Caco-2 (cell line): ENCODE measurements around the gene PTDSS2. TPM values are rescaled to one million over a fixed set of nuclear protein-coding genes. Genes with fewer than 3 reads are reported as not detected.
A peak's percentile ranks its signal among the peaks of the same experiment; 100 is the strongest.

Experiments
- BruUV-seq: library from RNA; stranded (reverse); fragments of 400-500 nt; replicated peaks from 2 replicates; lab custom pipeline; 2021; lab: Mats Ljungman, UMichigan
- CTCF ChIA-PET: fragments of 300-600 bp; sonication (Branson Sonifier 250); formaldehyde crosslinking; loops from one replicate; lab custom pipeline; 2022; ENCODE audit warnings: antibody characterized with exemption; lab: Charles Lee
- POLR2A ChIA-PET: fragments of 300-600 bp; sonication (Branson Sonifier 250); formaldehyde crosslinking; loops from one replicate; lab custom pipeline; 2022; ENCODE audit warnings: antibody characterized with exemption; lab: Charles Lee
- DNase-seq, 2 experiments: peaks; one replicate each; pipeline versions ENCODE4 v3.0.0 to v3.0.0-alpha.2; 2020 to 2022
- H3K27me3 ChIP-seq: replicated peaks from 2 replicates; pipeline ENCODE4 v1.6.0; 2011; ENCODE audit warnings: low read length; ENCODE audit not compliant: control insufficient read depth, insufficient read depth
- H3K36me3 ChIP-seq: 2 replicates; pipeline ENCODE4 v1.5.1; 2011; ENCODE audit warnings: low read length; ENCODE audit not compliant: control insufficient read depth, insufficient read depth
- H3K4me1 ChIP-seq: fragments of 250-450 bp; sonication (Bioruptor Pico); 2 replicates; pipeline ENCODE4 v1.5.1; 2020; ENCODE audit warnings: mild to moderate bottlenecking
- H3K4me3 ChIP-seq: 2 replicates; pipeline ENCODE4 v1.5.1; 2011; ENCODE audit warnings: low read depth, mild to moderate bottlenecking, control low read depth, low read length
- H3K9me3 ChIP-seq: fragments of 250-450 bp; sonication (Bioruptor Pico); 2 replicates; pipeline ENCODE4 v1.5.1; 2020; ENCODE audit warnings: mild to moderate bottlenecking, moderate library complexity
- H3K27ac Mint-ChIP-seq: one replicate; pipeline ENCODE4 v1.8.0; 2022; ENCODE audit warnings: mixed read lengths; ENCODE audit not compliant: unreplicated experiment
- H3K27me3 Mint-ChIP-seq: one replicate; pipeline ENCODE4 v1.8.0; 2022; ENCODE audit warnings: mixed read lengths; ENCODE audit not compliant: insufficient read depth, unreplicated experiment
- H3K36me3 Mint-ChIP-seq: one replicate; pipeline ENCODE4 v1.8.0; 2022; ENCODE audit warnings: mild to moderate bottlenecking, mixed read lengths; ENCODE audit not compliant: insufficient read depth, unreplicated experiment
- H3K4me1 Mint-ChIP-seq: one replicate; pipeline ENCODE4 v1.8.0; 2022; ENCODE audit warnings: low read depth, mixed read lengths; ENCODE audit not compliant: unreplicated experiment
- H3K4me3 Mint-ChIP-seq: one replicate; pipeline ENCODE4 v1.8.0; 2022; ENCODE audit warnings: mild to moderate bottlenecking, moderate library complexity, mixed read lengths; ENCODE audit not compliant: unreplicated experiment
- H3K9me3 Mint-ChIP-seq: one replicate; pipeline ENCODE4 v1.8.0; 2022; ENCODE audit warnings: mixed read lengths; ENCODE audit not compliant: unreplicated experiment
- intact Hi-C: fragments of 100-400 bp; cut with micrococcal nuclease; formaldehyde crosslinking; loops from one replicate; pipeline ENCODE4 v1.10.0; 2022; ENCODE audit not compliant: unreplicated experiment
- total RNA-seq: library from RNA; stranded (reverse); gene quantifications from 2 replicates; pipeline ENCODE4 v1.2.3, GENCODE V29; 2022
- TF ChIP-seq, protein P1 (sequence below), 2 experiments: fragments of 200-600 bp in 1 of 2; IDR thresholded peaks; 1 replicate in 1 of 2; 2 replicates in 1 of 2; pipeline versions ENCODE4 v1.5.1 to v1.8.0; 2011 to 2022; ENCODE audit warnings: antibody characterized with exemption in 1 of 2, control low read depth in 1 of 2, inconsistent platforms in 1 of 2, low read depth in 1 of 2, low read length in 1 of 2, mild to moderate bottlenecking in 1 of 2, moderate library complexity in 1 of 2; ENCODE audit not compliant: insufficient read depth in 1 of 2, severe bottlenecking in 1 of 2, unreplicated experiment in 1 of 2

Gene PTDSS2
- total RNA-seq, 1 experiment from 2014 or later, result 44.3 TPM

DNA sequence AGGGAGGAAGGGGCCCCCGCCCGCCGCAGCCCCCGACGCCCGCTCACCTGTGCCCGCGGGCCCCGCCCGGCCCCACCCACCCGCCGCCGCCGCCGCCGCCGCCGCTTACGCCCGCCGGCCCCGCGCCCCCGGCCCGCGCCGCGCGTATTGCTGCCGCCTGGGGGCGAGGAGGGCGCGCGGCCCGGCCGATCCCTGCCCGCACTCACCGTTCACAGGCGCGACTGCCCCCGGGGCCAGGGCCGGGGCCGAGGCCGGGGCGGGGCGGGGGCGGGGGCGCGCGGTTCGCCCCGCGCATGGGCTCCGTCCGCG is 85.1 kb downstream of the PTDSS2 start:
- Mint-ChIP-seq H3K9me3 (no peaks in the 10 kb centered on the region), H3K27me3 (no peaks in the 10 kb centered on the region), H3K27ac (no peak overlapping the region), H3K36me3 (peaks cover 48% of the 10 kb centered on the region), H3K4me1 (no peaks in the 10 kb centered on the region), H3K4me3 (peak overlapping the region; percentile 88)
- peaks cover 9% of the 10 kb centered on the region; the same call in 1 of the 2 replicates for H3K4me1 ChIP-seq
- no peaks in the 10 kb centered on the region for H3K9me3 ChIP-seq
- no peak for DNase-seq
- intact Hi-C loops, result no loop called here
- BruUV-seq, result no TSS peak
- H3K4me3 ChIP-seq, result peak overlapping the region; percentile 66
- H3K36me3 ChIP-seq, result peaks cover 3% of the 10 kb centered on the region
- TF ChIP-seq, protein P1, sequence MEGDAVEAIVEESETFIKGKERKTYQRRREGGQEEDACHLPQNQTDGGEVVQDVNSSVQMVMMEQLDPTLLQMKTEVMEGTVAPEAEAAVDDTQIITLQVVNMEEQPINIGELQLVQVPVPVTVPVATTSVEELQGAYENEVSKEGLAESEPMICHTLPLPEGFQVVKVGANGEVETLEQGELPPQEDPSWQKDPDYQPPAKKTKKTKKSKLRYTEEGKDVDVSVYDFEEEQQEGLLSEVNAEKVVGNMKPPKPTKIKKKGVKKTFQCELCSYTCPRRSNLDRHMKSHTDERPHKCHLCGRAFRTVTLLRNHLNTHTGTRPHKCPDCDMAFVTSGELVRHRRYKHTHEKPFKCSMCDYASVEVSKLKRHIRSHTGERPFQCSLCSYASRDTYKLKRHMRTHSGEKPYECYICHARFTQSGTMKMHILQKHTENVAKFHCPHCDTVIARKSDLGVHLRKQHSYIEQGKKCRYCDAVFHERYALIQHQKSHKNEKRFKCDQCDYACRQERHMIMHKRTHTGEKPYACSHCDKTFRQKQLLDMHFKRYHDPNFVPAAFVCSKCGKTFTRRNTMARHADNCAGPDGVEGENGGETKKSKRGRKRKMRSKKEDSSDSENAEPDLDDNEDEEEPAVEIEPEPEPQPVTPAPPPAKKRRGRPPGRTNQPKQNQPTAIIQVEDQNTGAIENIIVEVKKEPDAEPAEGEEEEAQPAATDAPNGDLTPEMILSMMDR (IDR thresholded peaks at IDR 0.05; ENCODE audit: insufficient read depth in 1 of 2, low read depth in 1 of 2, low read length in 1 of 2, severe bottlenecking in 1 of 2, unreplicated experiment in 1 of 2), result no peak
- ChIA-PET CTCF (no interaction called here), POLR2A (no interaction called here)
- no peaks in the 10 kb centered on the region for H3K27me3 ChIP-seq

DNA sequence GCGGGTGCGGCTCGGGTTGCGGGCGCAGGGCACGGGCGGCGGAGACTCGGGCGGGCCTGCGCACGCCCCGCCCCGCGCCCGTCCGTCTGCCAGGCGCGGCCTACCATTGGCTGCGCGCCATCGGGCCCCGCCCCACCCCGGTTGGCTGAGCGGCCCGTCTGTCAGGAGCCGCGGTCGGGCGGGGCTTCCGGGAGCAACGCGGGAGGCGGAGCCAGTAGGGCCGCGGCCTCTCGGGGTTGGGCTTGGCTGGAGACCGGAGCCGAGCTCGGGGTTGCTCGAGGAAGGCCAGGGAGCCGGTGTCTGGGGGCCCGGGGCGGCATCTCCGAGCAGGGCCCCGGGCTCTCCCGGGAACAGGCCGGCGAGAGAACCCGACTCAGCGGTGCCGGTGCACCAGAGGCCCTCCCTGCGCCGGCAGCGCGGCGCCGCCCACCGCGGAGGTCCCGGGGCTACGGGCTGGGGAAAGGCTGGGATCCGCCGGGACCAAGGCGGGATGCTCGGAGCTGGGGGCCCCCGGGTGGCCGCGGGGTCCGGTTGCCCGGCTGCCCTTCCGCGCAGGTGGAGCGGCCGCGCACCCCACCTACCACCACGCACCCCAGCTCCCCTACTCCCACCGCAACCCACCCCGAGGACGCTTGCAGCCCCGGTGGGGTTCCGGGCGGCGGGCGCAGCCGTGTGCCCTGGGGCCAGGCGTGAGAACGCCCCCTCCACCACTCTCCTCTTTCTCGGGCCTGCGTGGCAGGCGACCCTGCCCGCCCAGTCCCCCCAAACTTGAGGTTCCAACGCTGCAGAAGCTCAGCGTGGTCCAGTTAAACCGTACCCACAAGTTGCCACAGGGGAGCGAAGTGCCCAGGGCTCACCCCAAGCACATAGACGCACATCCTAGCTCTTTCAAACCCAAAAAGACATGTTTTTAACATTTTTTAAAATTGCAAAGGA is 85.7 kb downstream of the PTDSS2 start, which contains the start of gene HRAS:
HRAS (minus strand) TSS at position 58 of the 936 bp plus-strand sequence.
- TF ChIP-seq, protein P1 (IDR thresholded peaks at IDR 0.05; ENCODE audit: insufficient read depth in 1 of 2, low read depth in 1 of 2, low read length in 1 of 2, severe bottlenecking in 1 of 2, unreplicated experiment in 1 of 2), result no peak
- no peaks in the 10 kb centered on the region for H3K27me3 Mint-ChIP-seq
- peak within 1 kb of the TSS; percentile 88 for H3K4me3 Mint-ChIP-seq
- H3K4me3 ChIP-seq, result peak within 1 kb of the TSS; percentile 66
- H3K9me3 ChIP-seq, result no peaks in the 10 kb centered on the region
- ChIA-PET POLR2A (interaction anchor here (0.6 to 1.0 kb wide), 3 partner anchors 30 to 1016 kb away, joined by 3 read pairs; partner anchors contain the start of gene TMEM80), CTCF (interaction anchor here (0.6 kb wide), 1 partner anchor 85 kb away, joined by 5 read pairs; no protein-coding TSS in a partner anchor)
- no peaks in the 10 kb centered on the region for H3K27me3 ChIP-seq
- TSS peak; percentile 33 for BruUV-seq
- peak; percentile 93 to 98 for DNase-seq
- no peaks in the 10 kb centered on the region for H3K9me3 Mint-ChIP-seq
- H3K4me1 ChIP-seq, result peaks cover 9% of the 10 kb centered on the region; the same call in 1 of the 2 replicates
- intact Hi-C loops, result loop anchor here (2.0 kb wide), 1 partner anchor 29 kb away; the partner anchor contains the start of gene RNH1
- H3K36me3 Mint-ChIP-seq, result peaks cover 48% of the 10 kb centered on the region
- no peaks in the 10 kb centered on the region for H3K4me1 Mint-ChIP-seq
- peaks cover 3% of the 10 kb centered on the region for H3K36me3 ChIP-seq
- peak within 1 kb of the TSS; percentile 88 for H3K27ac Mint-ChIP-seq

DNA sequence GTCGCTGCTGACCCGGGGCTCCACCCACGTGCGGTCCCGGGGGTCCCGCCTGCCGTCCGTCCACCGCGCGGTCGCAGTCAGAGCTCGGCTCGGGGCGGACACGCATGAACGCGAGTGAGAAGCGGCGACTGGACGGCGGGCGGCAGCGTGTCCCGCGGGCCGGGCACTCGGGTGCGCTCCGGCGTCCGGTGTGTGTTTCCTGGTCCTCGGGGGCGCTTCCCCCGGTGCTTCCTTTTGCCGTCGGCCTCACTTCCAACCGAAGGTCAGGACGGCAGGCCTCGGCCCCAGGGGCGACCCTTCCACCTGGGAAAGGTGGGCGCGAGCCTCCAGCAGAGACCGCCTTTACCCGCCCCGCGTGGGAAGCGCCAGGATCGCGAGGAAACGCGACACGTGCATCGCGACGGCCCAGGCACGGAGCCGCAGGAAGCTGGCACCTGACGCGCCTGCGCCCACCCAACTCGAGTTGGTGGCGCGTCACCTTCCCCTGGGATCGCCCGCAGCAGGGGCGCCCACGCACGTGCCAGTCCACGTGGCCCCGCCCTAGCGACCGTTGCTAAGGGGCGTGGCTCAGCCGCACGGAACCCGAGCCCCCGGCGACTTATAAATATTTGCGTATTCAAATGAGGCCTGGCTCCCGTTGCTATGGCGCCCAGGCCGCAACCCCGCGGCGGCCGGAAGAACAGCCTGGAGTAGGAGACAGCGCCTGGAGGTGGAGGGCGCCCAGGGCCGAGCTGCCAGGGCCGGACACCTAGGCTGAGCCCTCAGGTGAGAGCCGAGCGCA is 87.0 kb downstream of the PTDSS2 start, which contains the start of gene LRRC56:
LRRC56 (plus strand) TSS at position 687 of the 781 bp plus-strand sequence. CDS start 3,158 bp downstream, outside the sequence.
- H3K4me3 Mint-ChIP-seq, result peak within 1 kb of the TSS; percentile 88
- no peaks in the 10 kb centered on the region for H3K9me3 ChIP-seq
- intact Hi-C loops, result loop anchor here (2.0 kb wide), 1 partner anchor 30 kb away; the partner anchor contains the start of gene RNH1
- H3K27me3 Mint-ChIP-seq, result no peaks in the 10 kb centered on the region
- no peaks in the 10 kb centered on the region for H3K4me1 Mint-ChIP-seq
- POLR2A ChIA-PET, result interaction anchor here (1.0 kb wide), 1 partner anchor 159 kb away, joined by 3 read pairs; the partner anchor contains the start of gene TMEM80
- CTCF ChIA-PET, result no interaction called here
- DNase-seq, result peak; percentile 92 to 94
- no peaks in the 10 kb centered on the region for H3K9me3 Mint-ChIP-seq
- BruUV-seq, result no TSS peak
- peaks cover 43% of the 10 kb centered on the region for H3K36me3 Mint-ChIP-seq
- H3K36me3 ChIP-seq, result peaks cover 3% of the 10 kb centered on the region
- peak within 1 kb of the TSS; percentile 66 for H3K4me3 ChIP-seq
- peak within 1 kb of the TSS; percentile 88 for H3K27ac Mint-ChIP-seq
- TF ChIP-seq, protein P1 (IDR thresholded peaks at IDR 0.05; ENCODE audit: insufficient read depth in 1 of 2, low read depth in 1 of 2, low read length in 1 of 2, severe bottlenecking in 1 of 2, unreplicated experiment in 1 of 2), result no peak
- peaks cover 9% of the 10 kb centered on the region; the same call in 1 of the 2 replicates for H3K4me1 ChIP-seq
- no peaks in the 10 kb centered on the region for H3K27me3 ChIP-seq
